ENCODE measurements around the gene SRCAP.
A peak's percentile ranks its signal among the peaks of the same experiment; 100 is the strongest.

The SRCAP gene

DNA sequence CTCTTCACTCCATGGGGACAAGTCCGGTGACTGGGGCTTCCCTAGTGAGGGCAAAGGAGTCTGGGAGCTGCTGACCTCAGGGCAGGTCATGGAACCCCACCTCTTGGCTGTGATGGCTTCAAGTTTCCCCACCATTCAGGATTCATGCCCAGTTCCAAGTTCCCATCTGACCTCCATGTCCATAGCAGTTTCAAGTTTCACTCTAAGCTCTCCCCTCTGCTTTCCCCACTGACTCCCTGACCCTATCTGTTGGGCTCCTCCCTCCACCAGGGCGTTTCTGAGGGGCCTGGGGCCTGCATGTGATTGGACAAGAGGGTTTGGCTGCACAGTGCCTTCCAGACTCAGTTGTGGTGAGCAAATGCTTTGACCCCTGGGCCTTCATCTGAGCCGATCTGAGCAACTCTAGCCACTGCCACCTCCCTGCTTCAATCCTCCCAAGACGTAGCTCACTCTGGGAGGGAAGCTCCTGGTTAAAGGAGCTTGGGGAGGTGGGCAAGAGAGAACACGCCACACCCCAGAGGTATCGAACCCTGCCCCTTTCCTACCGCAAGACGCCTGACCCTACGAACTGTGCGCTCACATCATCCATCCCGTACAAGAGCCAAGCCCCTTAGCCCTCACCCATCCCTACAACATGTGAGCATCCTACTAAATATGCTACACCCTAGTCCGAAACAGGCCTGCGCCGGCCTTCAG lies 79.7 kb downstream of the SRCAP start:
- no peak for DNase-seq

GRCh38 chr16:30779596-30779995 lies 80.6 kb downstream of the SRCAP start:
- DNase-seq = no peak

DNA sequence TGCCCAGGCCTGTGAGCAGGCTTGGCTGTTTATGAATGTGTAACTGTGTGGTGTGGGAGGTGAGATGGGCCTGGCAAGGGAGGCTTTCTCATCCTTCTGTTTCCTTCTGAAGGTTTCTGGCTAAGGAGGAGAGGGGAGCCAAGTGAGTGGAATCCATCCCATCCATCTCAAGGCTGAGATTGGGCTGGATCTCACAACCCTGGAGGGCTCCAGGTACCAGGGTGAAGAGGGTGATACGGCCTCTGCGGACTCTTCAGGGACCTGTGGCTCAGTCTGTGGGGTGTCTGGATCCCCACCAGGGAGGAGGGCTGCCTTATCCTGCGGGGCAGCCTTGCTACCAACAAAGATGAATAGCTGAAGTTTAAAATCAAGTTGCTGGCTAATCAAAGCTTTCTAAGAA lies 81.0 kb downstream of the SRCAP start:
- DNase-seq = no peak

DNA sequence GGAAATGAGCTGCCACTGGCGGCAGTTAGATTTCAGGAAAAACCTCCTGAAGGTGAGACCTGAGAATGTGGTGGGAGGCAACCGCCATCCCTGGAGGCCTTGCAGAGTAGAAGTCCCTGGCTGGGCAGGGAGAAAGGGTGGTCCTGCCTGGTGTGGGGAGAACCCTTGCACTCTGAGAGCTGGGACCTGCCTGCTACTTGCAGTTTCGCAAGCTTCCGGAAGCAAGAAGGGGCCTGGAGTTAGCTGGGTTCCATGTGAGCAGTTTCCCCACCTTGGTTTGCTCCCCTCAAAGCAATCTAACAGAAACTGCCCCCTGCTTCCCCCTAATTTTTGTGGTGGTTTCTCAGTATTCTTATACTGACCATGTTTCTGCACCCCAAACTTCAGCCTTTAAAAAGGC lies 81.6 kb downstream of the SRCAP start:
- no peak for DNase-seq

DNA sequence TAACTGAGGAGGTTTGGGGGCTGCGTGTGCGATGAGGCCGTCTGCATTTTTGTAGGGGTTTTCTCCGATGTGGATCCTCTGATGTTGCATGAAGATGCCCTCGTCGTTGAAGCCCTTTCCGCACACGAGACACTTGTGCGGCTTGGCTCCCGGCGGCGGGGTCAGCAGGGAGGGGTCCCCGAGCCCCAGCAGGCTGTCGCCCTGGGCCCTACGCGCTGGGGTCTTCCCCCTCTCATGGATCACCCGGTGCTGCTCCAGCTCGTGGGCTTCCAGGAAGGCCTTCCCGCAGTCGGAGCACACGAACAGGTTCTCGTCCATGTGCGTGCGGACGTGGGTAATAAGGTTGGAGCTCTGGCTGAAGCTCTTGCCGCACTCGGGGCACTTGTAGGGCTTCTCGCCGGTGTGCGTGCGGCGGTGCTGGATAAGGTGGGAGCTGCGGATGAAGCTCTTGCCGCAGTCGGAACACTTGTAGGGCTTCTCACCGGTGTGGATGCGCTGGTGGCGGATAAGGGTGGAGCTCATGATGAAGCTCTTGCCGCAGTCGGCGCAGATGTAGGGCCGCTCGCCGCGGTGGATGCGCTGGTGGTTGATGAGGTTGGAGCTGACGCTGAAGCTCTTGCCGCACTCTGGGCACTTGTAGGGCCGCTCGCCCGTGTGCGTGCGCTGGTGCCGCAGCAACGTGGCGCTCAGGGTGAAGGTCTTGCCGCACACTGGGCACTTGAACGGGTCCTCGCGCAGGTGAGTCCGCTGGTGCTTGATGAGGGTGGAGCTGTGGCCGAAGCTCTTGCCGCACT lies 83.7 kb downstream of the SRCAP start:
- DNase-seq = no peak

GRCh38 chr16:30783280-30784109 lies 84.5 kb downstream of the SRCAP start:
- DNase-seq = no peak

GRCh38 chr16:30784215-30784614 lies 85.2 kb downstream of the SRCAP start:
- no peak for DNase-seq

DNA sequence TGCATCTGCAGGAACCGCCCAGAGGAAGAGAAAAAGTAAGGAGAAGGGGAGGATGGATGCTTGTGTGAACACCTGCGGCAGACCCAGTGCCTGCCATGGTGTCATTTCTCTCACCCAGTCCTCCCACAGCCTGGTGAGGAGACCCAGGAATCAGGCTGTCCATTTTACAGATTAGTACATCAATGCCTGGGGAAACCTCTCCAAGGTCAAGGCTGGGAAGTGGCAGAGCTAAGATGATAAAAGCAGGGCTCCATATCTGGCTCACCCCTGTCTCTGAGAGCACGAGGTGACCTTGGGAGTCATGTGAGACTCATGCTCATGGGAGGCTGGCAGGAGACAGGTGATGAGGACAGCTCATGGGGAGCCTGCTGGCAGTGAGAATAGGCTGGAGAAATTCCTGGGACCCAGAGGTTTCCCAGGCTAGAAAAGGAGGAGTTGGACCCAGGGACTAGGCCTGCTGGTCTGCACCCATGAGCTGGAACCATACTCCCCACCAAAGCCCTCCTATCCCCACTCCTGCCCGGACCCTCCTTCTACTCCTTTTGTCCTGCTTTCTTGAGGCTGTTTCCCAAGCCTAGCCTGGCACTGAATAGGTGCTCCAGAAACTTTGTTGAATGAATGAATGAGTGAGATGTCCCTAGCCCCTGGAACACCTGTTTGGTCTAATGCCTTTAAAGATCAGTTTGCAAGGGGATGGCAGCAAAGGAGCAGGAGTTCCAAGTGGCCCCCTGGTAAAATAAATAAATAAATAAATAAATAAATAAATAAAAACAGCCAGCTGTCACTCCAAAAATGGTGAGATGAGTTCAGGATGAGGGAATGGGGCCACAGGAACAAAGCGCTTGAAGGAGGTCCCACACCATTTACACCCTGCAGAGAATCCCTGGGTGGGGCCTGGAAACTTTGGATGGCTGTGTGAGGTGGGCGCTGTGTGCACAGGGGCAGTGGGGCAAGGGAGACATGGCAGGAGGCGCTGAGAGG lies 86.4 kb downstream of the SRCAP start:
- no peak for DNase-seq

DNA sequence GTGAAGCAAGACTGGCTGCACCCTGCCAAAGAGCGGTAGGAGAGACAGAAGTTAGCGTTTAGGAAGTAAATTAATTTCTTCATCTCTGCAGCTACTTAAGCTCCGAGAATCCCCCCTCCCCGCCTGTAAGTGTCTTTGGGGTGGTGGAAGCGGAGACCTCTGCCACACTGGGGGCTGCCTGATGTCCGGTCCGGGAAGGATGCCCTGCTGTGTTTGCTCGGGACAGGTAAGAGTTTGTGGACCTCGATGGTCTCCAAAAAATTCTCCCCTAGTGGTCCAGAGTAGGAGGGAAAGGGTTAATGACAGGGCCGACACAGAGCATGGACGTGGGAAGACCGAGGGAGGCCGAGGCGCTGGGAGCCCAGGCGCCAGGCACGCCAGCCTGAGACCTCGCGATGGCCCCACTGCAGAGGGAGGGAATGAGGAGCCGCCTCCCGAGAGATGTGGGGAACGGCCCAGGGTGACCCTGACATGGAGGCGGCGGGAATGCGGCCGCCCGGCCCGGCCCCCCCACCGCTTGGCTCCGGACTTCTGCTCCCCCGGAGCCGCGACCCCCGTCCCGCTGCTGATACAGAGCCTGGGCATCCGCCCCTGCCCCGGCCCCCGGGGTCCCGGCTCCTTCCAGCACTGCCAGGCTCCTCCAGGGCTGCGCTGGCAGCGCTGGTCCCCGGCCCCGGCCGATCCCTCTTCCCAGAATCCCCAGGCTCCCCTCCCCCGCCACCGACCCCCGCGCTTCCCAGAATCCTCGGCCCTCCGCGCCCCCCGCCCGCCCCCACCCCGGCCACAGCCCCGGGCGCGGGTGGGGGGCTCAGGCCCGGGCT lies 87.4 kb downstream of the SRCAP start:
- DNase-seq = no peak

DNA sequence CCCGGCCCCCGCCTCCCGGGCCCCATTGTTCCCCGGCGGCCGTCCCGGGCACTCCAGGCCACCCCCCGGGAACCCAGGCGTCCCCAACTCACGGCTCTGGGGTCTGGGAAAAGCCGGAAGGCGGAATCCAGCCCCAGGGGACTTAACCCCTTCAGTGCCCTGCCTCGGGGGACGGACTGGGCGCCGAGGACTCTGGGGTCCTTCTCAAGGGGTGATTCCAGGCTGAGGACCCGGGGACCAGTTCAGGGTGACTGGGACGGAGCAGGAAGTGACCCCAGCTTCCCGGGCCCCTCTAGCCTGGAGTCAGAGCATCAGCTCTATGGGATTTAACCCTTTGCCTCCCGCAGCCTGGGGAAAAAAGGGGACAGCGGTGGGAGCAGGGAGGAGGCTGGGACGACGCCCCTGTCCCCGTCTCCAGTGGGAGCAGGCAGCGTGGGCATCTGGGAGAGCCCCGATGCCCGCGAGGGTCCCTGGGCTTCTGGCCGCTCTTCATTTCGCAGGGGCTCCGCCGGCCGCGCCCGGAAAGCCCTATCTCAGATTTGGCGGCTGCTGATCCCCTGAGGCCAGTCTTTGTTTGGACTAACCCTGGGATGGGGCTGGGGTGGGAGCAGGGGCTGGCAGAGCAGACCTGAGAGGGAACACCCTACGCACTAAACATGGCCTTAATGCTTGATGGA lies 88.1 kb downstream of the SRCAP start, which contains the start of gene ZNF629:
Gene ZNF629 (minus strand): TSS at position 270 of the 677 bp plus-strand sequence. CDS start 2,723 bp downstream, outside the sequence.
- peak; percentile 49 for DNase-seq

DNA sequence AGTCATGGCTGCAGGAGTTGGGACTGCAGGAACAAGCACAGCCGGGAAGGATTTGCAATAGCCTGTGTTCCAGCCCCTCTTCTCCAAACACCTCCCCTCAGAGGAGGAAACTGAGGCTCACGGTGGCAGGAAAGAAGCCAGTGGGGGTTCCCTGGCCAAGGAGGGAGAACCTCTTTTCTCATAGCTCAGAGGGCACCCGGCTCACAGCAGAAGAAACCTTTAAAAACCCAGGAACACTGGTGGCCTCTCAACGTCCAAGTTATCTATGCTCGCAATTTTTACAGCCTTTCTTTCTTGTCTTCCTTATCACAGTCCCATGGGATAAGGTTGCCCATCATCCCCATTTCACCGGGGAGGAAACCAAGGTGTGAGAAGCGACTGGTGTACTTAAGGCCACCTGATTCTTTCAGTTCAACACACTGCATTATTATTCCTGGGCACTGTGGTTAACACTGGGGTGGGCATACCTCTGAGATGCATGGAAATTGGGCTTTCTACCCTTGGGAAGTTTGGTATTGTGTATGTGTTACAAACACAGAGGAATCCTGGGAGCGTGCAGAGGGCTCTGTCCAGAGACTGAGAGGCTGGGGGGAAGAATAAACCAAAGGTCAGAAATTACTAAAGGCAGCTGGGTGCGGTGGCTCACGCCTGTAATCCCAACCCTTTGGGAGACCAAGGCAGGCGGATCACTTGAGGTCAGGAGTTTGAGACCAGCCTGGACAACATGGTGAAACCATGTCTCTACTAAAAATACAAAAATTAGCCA lies 88.8 kb downstream of the SRCAP start:
- no peak for DNase-seq
